Spleen (tissue), 11 donors: ENCODE measurements around the gene TACR1. TPM values are rescaled to one million over a fixed set of nuclear protein-coding genes. Genes with fewer than 3 reads are reported as not detected.
"Not testable (repeated sequence)": the region's sequence is repeated elsewhere in the genome, so short reads cannot be mapped to it uniquely, and the experiment has no call there.

Experiments used
- DNase-seq: peaks from one replicate; pipeline ENCODE4 v3.0.0-alpha.2; 2020
- H3K27ac ChIP-seq, 8 donors: fragments of 200-600 bp; sonication (generic) in 7 of 8; 1 replicate in 4 of 8; 2 replicates in 4 of 8; pipeline versions ENCODE4 v1.5.0 to v1.8.0; 2016 to 2021; ENCODE audit warnings: inconsistent platforms in 4 of 8, mild to moderate bottlenecking in 4 of 8, moderate library complexity in 1 of 8
- H3K27me3 ChIP-seq, 7 donors: fragments of 200-600 bp; sonication (generic) in 6 of 7; replicated peaks in 1 of 7; 1 replicate in 4 of 7; 2 replicates in 3 of 7; pipeline versions ENCODE4 v1.5.0 to v1.8.0; 2016 to 2021; ENCODE audit warnings: inconsistent platforms in 3 of 7, mild to moderate bottlenecking in 1 of 7
- H3K36me3 ChIP-seq, 6 donors: fragments of 200-600 bp; sonication (generic) in 5 of 6; 1 replicate in 4 of 6; 2 replicates in 2 of 6; pipeline versions ENCODE4 v1.5.0 to v1.8.0; 2016 to 2021; ENCODE audit warnings: inconsistent platforms in 2 of 6
- H3K4me1 ChIP-seq, 6 donors: fragments of 200-600 bp; sonication (generic) in 5 of 6; 1 replicate in 3 of 6; 2 replicates in 3 of 6; pipeline versions ENCODE4 v1.5.0 to v1.8.0; 2016 to 2021; ENCODE audit warnings: inconsistent platforms in 3 of 6
- H3K4me3 ChIP-seq, 8 donors: fragments of 200-600 bp; sonication (generic) in 7 of 8; 1 replicate in 4 of 8; 2 replicates in 4 of 8; pipeline versions ENCODE4 v1.5.0 to v1.8.0; 2016 to 2021; ENCODE audit warnings: inconsistent platforms in 4 of 8, mild to moderate bottlenecking in 4 of 8, moderate library complexity in 2 of 8
- H3K9me3 ChIP-seq, 8 donors: fragments of 200-600 bp; sonication (generic) in 7 of 8; 1 replicate in 4 of 8; 2 replicates in 4 of 8; pipeline versions ENCODE4 v1.5.0 to v1.8.0; 2016 to 2021; ENCODE audit warnings: inconsistent platforms in 4 of 8
- CTCF ChIP-seq, 11 experiments: fragments of 200-600 bp in 7 of 11; fragments of 450-650 bp in 4 of 11; sonication (generic) in 4 of 11; IDR thresholded peaks in 8 of 11; conservative IDR thresholded peaks in 3 of 11; 1 replicate in 7 of 11; 2 replicates in 4 of 11; pipeline versions ENCODE4 v1.4.0 to v1.8.0; 2016 to 2021; ENCODE audit warnings: antibody characterized with exemption in 11 of 11, inconsistent platforms in 4 of 11, mild to moderate bottlenecking in 1 of 11
- POLR2A ChIP-seq, 3 donors: fragments of 450-650 bp; IDR thresholded peaks; one replicate each; pipeline ENCODE4 v1.5.1; 2017; ENCODE audit warnings: antibody characterized with exemption in 3 of 3, mild to moderate bottlenecking in 1 of 3
- POLR2AphosphoS5 ChIP-seq, 3 donors: sonication (generic); formaldehyde crosslinking; IDR thresholded peaks; one replicate each; pipeline ENCODE4 v1.5.1; 2017; ENCODE audit warnings: antibody characterized with exemption in 3 of 3
- WGBS, 5 donors: extraction: QIAGEN DNeasy Blood & Tissue Kit in 3 of 5; methylation state at CpG; one replicate each; pipeline versions ENCODE4 v1.1.5 to v1.1.7; 2013 to 2018; 5-methylcytosine and 5-hydroxymethylcytosine counted together
- intact Hi-C: fragments of 100-400 bp; cut with DNase I; formaldehyde crosslinking; loops from one replicate; pipeline ENCODE4 v1.15.0; 2023; ENCODE audit warnings: low total_unique reads
- polyA plus RNA-seq, 3 donors: library from polyadenylated mRNA; stranded (reverse); fragments of 200-250 nt; gene quantifications; one replicate each; pipeline ENCODE4 v1.2.1, GENCODE V29; 2013
- total RNA-seq, 7 donors: library from RNA; depleted of rRNA in 3 of 7; stranded (reverse); fragments of >200 nt in 3 of 7; fragmentation: NEBNext Ultra II Directional in 4 of 7; extraction: Animal tissue kit (Norgen Biotek cat#: 25700) in 4 of 7; gene quantifications; one replicate each; pipeline versions ENCODE4 v1.1.0 to v1.2.1, GENCODE V29; 2016 to 2021
- donor health status: healthy with polysubstance abuse.
- donor health status: DM: no; HTN: no; CAD: no; lungs with moderate emphysema.
- donor health status: DM: no; HTN: no; CAD: no.
- donor health status: Bipolar disorder and iron deficiency.
- donor health status: healthy.
- donor health status: DM: no; HTN: no; CAD: no.
- donor health status: DM: yes; HTN: yes; CAD: no.

TACR1 gene
- total and polyA plus RNA-seq, 10 donors = 0.02 to 0.28 (median 0.13) TPM; not detected in 3

- peaks cover 0 to 13% (median 0%) of the 10 kb centered on the region in 8 donors for H3K9me3 ChIP-seq
- intact Hi-C loops = no loop called here
- no peaks in the 10 kb centered on the region for H3K36me3 ChIP-seq
- no peaks in the 10 kb centered on the region for H3K4me1 ChIP-seq
- no peak for TF ChIP-seq POLR2AphosphoS5 (IDR thresholded peaks at IDR 0.05)
- TF ChIP-seq CTCF (IDR thresholded peaks at IDR 0.05 in 8 of 11, conservative IDR thresholded peaks at IDR 0.05 in 3 of 11) = no peak
- no peak for TF ChIP-seq POLR2A (IDR thresholded peaks at IDR 0.05)
- no peaks in the 10 kb centered on the region for H3K27me3 ChIP-seq
- DNase-seq = no peak
- WGBS, 5 donors = 54 to 88% (median 72%) methylated on average over 2 of the region's 2 CpGs
- H3K27ac ChIP-seq = no peak overlapping the region
- no peak overlapping the region for H3K4me3 ChIP-seq
Measured at GRCh38 chr2:75146606-75147332, 52.6 kb downstream of the TACR1 start.

- H3K27ac ChIP-seq, H3K36me3 ChIP-seq, DNase-seq, H3K4me3 ChIP-seq, H3K27me3 ChIP-seq, intact Hi-C loops, H3K4me1 ChIP-seq: not testable (repeated sequence)
- peaks cover 0 to 13% (median 0%) of the 10 kb centered on the region in 8 donors for H3K9me3 ChIP-seq
- 89 to 91% (median 91%) methylated on average over 4 of the region's 4 CpGs for WGBS, 5 donors
Measured at GRCh38 chr2:75146221-75146605, 53.1 kb downstream of the TACR1 start.

- Histone ChIP-seq H3K4me1 (no peaks in the 10 kb centered on the region), H3K4me3 (no peak overlapping the region), H3K27me3 (no peaks in the 10 kb centered on the region), H3K36me3 (no peaks in the 10 kb centered on the region), H3K9me3 (no peaks in the 10 kb centered on the region), H3K27ac (no peak overlapping the region)
- WGBS, 5 donors = 88 to 96% (median 93%) methylated on average over 3 of the region's 3 CpGs
- TF ChIP-seq POLR2AphosphoS5 (IDR thresholded peaks at IDR 0.05) (no peak), POLR2A (IDR thresholded peaks at IDR 0.05) (no peak), CTCF (IDR thresholded peaks at IDR 0.05 in 8 of 11, conservative IDR thresholded peaks at IDR 0.05 in 3 of 11) (no peak)
- intact Hi-C loops = no loop called here
- DNase-seq = no peak
Measured at GRCh38 chr2:75142081-75142480, 57.2 kb downstream of the TACR1 start.

GRCh38 chr2:75140288-75140687 lies 59.0 kb downstream of the TACR1 start:
- no peaks in the 10 kb centered on the region for H3K9me3 ChIP-seq
- 20 to 41% (median 25%) methylated on average over 1 of the region's 1 CpG for WGBS, 5 donors
- H3K4me3 ChIP-seq = no peak overlapping the region
- intact Hi-C loops = no loop called here
- H3K36me3 ChIP-seq = no peaks in the 10 kb centered on the region
- H3K4me1 ChIP-seq = peaks cover 0 to 4% (median 0%) of the 10 kb centered on the region in 6 donors
- TF ChIP-seq CTCF (IDR thresholded peaks at IDR 0.05 in 8 of 11, conservative IDR thresholded peaks at IDR 0.05 in 3 of 11) = no peak
- no peak for TF ChIP-seq POLR2AphosphoS5 (IDR thresholded peaks at IDR 0.05)
- TF ChIP-seq POLR2A (IDR thresholded peaks at IDR 0.05) = no peak
- no peaks in the 10 kb centered on the region for H3K27me3 ChIP-seq
- no peak overlapping the region for H3K27ac ChIP-seq
- DNase-seq = no peak
